ENCODE measurements around the gene CCDC136.

DNA sequence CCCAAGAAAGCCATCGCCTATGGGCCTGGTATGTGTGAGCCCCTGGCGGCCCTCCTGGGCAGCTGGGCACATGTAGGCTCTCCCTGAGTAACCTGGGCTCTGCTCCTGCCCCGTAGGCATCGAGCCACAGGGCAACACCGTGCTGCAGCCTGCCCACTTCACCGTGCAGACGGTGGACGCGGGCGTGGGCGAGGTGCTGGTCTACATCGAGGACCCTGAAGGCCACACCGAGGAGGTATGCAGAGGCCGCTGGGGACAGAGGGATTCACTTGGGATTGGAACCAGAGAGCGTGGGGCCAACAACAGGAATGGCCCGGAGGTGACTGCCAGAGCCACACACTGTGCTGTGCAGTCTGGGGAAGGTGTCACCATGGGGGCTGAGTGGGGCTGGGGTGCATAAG lies 45.8 kb downstream of the CCDC136 start:
- TF ChIP-seq, protein P1, sequence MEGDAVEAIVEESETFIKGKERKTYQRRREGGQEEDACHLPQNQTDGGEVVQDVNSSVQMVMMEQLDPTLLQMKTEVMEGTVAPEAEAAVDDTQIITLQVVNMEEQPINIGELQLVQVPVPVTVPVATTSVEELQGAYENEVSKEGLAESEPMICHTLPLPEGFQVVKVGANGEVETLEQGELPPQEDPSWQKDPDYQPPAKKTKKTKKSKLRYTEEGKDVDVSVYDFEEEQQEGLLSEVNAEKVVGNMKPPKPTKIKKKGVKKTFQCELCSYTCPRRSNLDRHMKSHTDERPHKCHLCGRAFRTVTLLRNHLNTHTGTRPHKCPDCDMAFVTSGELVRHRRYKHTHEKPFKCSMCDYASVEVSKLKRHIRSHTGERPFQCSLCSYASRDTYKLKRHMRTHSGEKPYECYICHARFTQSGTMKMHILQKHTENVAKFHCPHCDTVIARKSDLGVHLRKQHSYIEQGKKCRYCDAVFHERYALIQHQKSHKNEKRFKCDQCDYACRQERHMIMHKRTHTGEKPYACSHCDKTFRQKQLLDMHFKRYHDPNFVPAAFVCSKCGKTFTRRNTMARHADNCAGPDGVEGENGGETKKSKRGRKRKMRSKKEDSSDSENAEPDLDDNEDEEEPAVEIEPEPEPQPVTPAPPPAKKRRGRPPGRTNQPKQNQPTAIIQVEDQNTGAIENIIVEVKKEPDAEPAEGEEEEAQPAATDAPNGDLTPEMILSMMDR (IDR thresholded peaks at IDR 0.05), result no peak
- TF ChIP-seq ZFX (IDR thresholded peaks at IDR 0.05; ENCODE audit: borderline replicate concordance), result no peak

Measured in 22Rv1 (cell line).